Glutamatergic neuron (in vitro differentiated cells): ENCODE data around the gene DACH2. TPM values are rescaled to one million over a fixed set of nuclear protein-coding genes. Genes with fewer than 3 reads are reported as not detected.

ENCODE experiments used
- DNase-seq: peaks from one replicate; pipeline ENCODE4 v3.0.0; 2022
- H3K27ac Mint-ChIP-seq: one replicate; pipeline ENCODE4 v1.8.0; 2020; ENCODE audit warnings: mild to moderate bottlenecking, mixed read lengths, inconsistent platforms; ENCODE audit not compliant: unreplicated experiment
- H3K27me3 Mint-ChIP-seq: one replicate; pipeline ENCODE4 v1.8.0; 2020; ENCODE audit warnings: mild to moderate bottlenecking, moderate library complexity, mixed read lengths, inconsistent platforms; ENCODE audit not compliant: unreplicated experiment
- H3K36me3 Mint-ChIP-seq: one replicate; pipeline ENCODE4 v1.8.0; 2020; ENCODE audit warnings: mild to moderate bottlenecking, mixed read lengths, inconsistent platforms; ENCODE audit not compliant: unreplicated experiment
- H3K4me1 Mint-ChIP-seq: one replicate; pipeline ENCODE4 v1.8.0; 2020; ENCODE audit warnings: mild to moderate bottlenecking, low read depth, mixed read lengths, inconsistent platforms; ENCODE audit not compliant: unreplicated experiment
- H3K4me3 Mint-ChIP-seq: one replicate; pipeline ENCODE4 v1.8.0; 2020; ENCODE audit warnings: mild to moderate bottlenecking, mixed read lengths, inconsistent platforms; ENCODE audit not compliant: unreplicated experiment
- H3K9me3 Mint-ChIP-seq: one replicate; pipeline ENCODE4 v1.8.0; 2020; ENCODE audit warnings: mild to moderate bottlenecking, moderate library complexity, mixed read lengths, inconsistent platforms; ENCODE audit not compliant: unreplicated experiment
- total RNA-seq: library from RNA; stranded (reverse); fragmentation: NEBNext Ultra II Directional; extraction: Animal tissue kit (Norgen Biotek cat#: 25700); gene quantifications from one replicate; pipeline ENCODE4 v1.2.1, GENCODE V29; 2021; ENCODE audit not compliant: unreplicated experiment
- TF ChIP-seq, protein P1 (sequence below): fragments of 200-600 bp; sonication (generic); IDR thresholded peaks from one replicate; pipeline ENCODE4 v1.5.0; 2021; ENCODE audit not compliant: partially characterized antibody, unreplicated experiment

Gene DACH2
- total RNA-seq, 1 donor from 2014 or later = 1.3 TPM

DNA sequence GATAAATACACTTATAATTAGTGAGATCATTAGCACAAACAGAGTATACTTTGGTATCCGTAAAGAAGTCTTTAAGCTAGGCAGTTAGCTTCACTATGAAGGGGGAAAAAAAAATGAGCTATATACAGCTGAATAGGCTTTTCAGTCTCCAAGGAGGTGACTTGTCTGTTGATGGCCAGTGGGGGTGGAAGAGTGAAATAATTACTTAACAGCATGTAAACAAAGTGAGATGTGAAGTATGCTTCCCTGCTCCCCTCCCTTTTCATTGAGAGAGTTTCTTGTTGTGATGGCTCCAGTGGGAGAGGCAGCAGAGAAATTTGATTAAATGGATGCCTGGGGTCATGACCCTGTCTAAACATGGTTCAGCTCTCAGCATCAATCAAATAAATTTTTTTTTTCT, 180.9 kb downstream of the DACH2 start:
- TF ChIP-seq, protein P1, sequence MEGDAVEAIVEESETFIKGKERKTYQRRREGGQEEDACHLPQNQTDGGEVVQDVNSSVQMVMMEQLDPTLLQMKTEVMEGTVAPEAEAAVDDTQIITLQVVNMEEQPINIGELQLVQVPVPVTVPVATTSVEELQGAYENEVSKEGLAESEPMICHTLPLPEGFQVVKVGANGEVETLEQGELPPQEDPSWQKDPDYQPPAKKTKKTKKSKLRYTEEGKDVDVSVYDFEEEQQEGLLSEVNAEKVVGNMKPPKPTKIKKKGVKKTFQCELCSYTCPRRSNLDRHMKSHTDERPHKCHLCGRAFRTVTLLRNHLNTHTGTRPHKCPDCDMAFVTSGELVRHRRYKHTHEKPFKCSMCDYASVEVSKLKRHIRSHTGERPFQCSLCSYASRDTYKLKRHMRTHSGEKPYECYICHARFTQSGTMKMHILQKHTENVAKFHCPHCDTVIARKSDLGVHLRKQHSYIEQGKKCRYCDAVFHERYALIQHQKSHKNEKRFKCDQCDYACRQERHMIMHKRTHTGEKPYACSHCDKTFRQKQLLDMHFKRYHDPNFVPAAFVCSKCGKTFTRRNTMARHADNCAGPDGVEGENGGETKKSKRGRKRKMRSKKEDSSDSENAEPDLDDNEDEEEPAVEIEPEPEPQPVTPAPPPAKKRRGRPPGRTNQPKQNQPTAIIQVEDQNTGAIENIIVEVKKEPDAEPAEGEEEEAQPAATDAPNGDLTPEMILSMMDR = no peak
- no peak for DNase-seq
- Mint-ChIP-seq H3K36me3 (no peaks in the 10 kb centered on the region), H3K9me3 (no peaks in the 10 kb centered on the region), H3K4me1 (peaks cover 13% of the 10 kb centered on the region), H3K27ac (no peak overlapping the region), H3K27me3 (no peaks in the 10 kb centered on the region), H3K4me3 (no peak overlapping the region)

DNA sequence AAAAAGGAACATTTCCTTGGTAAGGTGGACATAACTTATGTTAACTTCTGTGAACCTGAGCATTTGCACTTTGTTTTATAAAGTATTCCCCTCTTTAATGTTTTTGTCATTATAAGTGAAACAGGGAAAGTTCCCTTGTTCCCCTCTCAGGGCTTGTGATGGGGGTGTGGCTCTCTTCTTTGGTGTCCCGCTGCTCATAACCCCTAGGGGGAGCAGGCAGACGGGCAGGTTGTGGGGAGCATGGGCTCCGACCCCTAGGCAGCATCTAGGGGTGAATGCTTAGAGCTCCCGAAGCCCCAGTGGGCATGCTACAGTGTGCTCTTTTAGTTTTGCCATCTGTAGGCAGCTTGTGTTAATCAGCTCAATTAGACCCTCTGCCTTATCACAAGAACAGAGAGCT, 200.4 kb downstream of the DACH2 start:
- Mint-ChIP-seq H3K36me3 (no peaks in the 10 kb centered on the region), H3K9me3 (no peaks in the 10 kb centered on the region), H3K27me3 (peaks cover 3% of the 10 kb centered on the region), H3K27ac (peak overlapping the region; percentile 73), H3K4me1 (peaks cover 9% of the 10 kb centered on the region), H3K4me3 (no peak overlapping the region)
- TF ChIP-seq, protein P1 = no peak
- DNase-seq = peak; percentile 17

DNA sequence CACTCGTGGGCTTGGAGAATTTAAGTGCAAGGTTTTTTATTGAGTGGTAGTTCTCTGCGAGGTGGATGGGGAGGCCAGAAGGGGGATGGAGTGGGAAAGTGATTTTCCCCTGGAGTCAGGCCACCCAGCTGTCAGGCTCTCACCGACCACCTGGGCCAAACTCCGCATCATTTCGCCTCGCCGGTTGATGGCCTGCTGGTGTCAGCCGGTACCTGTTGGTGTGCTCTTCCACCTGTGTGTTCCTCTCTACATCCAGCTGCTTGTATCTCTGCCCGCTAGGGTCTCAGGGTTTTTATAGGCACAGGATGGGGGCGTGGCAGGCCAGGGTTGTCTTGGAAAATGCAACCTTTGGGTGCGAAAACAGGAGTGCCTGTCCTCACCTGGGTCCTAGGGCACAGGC, 200.9 kb downstream of the DACH2 start:
- H3K27ac Mint-ChIP-seq = peak overlapping the region; percentile 73
- peaks cover 3% of the 10 kb centered on the region for H3K27me3 Mint-ChIP-seq
- TF ChIP-seq, protein P1 = no peak
- H3K36me3 Mint-ChIP-seq = no peaks in the 10 kb centered on the region
- peak; percentile 15 for DNase-seq
- H3K9me3 Mint-ChIP-seq = no peaks in the 10 kb centered on the region
- H3K4me3 Mint-ChIP-seq = no peak overlapping the region
- peaks cover 9% of the 10 kb centered on the region for H3K4me1 Mint-ChIP-seq

DNA sequence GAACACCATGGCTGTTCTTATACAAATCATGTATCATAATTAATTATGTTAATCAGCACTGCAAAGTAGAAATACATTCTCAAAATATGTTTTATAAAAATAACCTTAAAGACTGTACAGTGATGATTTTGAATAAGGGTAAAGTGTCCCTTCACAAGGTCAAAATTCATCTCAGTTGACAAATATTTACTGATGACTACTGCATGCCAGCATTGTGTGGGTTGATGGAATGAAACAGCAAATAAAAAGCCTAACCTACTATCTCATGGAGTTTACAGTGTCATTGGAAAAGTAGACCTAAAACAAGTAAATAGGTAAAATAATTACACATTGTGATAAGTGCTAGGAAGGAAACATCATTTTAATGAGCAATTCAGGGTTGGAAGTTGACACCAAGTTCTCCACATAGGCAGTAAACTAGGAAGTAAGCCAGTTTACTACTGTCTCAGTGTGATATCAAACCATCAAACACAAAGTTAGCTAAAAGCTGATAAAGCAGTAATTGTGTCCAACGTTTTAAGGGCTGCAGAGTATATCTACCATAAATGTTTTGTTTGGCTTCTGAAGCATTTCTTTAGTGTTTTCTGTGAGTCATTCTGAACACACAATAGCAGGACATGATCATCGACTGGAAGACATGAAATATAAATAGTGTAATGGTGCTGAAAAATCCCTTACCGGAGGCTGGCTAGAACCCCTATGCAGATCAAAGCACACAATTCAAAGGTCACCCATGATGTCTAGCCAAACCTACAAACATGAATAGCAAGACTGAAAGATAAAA, 221.8 kb downstream of the DACH2 start:
- Mint-ChIP-seq H3K4me3 (no peak overlapping the region), H3K27ac (no peak overlapping the region), H3K36me3 (no peaks in the 10 kb centered on the region), H3K4me1 (no peaks in the 10 kb centered on the region), H3K9me3 (no peaks in the 10 kb centered on the region), H3K27me3 (no peaks in the 10 kb centered on the region)
- no peak for DNase-seq
- TF ChIP-seq, protein P1 = no peak

DNA sequence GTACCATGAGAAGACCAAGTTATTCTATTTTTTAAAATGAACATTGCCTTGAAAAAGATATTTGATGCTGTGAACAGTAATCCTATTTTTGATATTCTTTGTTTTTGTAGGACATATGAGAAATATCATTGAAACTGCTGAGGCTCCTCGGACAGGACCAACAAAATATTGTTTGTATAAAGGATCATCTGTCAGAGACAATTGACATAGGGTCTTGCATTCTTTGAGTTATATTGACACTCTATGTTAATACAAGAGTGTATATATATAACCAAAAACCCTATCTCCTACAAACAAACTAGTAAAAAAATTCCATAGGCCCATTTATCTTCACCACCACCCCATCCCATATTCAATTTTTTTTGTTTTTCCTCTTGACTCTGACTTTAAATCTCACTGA, 222.7 kb downstream of the DACH2 start:
- Mint-ChIP-seq H3K27ac (no peak overlapping the region), H3K36me3 (no peaks in the 10 kb centered on the region), H3K4me1 (no peaks in the 10 kb centered on the region), H3K9me3 (no peaks in the 10 kb centered on the region), H3K4me3 (no peak overlapping the region), H3K27me3 (no peaks in the 10 kb centered on the region)
- TF ChIP-seq, protein P1 = no peak
- DNase-seq = no peak
